Measurements from ENCODE around the gene TRAIP.

TRAIP gene

DNA sequence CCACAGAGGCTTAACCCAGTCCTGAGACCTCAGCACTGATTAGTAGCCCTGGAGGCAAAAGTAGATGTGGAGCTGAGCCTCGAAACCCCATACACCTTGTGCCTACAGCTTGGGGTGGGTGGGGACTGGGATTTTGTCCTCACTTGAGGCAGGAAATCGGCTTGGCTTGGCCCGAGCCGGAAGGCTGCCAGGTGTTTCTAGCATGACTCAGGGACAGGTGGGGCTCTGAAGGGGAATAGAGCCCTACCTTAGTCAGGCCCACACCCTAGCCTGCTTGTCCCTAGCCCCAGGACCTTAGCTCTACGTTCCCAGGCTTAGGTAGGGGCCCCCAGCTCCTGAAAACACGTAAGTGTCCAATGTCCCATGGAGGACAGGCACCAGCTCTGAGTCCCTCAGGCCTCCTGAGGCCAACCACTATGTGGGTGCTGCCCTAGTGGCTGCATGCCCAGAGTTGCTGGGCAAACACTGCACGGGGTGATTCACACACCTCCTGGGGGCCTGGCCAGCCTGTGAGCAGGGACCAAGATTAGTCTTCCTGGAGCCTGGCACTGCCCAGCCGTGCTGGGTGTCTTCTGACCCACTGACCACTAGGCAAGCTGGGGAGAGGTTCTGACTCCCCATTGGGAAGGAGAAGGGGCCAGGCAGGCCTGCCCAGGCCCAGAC lies 44.3 kb upstream of the TRAIP start (continued):
- TF ChIP-seq, protein P1, sequence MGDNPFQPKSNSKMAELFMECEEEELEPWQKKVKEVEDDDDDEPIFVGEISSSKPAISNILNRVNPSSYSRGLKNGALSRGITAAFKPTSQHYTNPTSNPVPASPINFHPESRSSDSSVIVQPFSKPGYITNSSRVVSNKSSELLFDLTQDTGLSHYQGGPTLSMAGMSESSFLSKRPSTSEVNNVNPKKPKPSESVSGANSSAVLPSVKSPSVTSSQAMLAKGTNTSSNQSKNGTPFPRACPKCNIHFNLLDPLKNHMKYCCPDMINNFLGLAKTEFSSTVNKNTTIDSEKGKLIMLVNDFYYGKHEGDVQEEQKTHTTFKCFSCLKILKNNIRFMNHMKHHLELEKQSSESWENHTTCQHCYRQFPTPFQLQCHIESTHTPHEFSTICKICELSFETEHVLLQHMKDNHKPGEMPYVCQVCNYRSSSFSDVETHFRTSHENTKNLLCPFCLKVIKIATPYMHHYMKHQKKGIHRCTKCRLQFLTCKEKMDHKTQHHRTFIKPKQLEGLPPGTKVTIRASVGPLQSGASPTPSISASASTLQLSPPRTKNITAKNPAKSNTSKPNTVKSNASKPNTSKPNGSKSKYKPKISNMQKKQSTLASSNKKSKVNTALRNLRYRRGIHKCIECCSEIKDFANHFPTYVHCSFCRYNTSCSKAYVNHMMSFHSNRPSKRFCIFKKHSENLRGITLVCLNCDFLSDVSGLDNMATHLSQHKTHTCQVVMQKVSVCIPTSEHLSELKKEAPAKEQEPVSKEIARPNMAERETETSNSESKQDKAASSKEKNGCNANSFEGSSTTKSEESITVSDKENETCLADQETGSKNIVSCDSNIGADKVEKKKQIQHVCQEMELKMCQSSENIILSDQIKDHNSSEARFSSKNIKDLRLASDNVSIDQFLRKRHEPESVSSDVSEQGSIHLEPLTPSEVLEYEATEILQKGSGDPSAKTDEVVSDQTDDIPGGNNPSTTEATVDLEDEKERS (tag by site-specific recombination; IDR thresholded peaks at IDR 0.05): no peak
- no peak for TF ChIP-seq ZNF623 (tag by site-specific recombination; IDR thresholded peaks at IDR 0.05)

DNA sequence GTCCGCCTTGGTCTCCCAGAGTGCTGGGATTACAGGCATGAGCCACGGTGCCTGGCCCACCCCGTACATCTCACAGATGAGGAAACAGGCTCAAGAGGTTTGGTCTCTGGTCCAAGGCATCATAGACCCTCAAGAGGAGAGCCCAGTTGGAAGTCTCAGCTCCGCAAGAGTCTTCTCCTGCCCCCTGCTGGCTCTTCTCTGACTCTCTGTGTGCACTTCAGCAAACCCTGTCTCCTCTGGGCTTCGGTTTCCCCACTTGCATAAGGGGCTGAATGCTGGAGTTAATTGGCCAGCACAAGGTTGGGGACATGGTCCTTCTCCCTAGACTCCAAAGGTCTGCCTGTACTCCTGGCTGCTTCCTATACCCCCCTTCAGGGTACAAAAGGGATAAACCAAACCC lies 43.5 kb upstream of the TRAIP start:
- Histone ChIP-seq H3K4me3 (ENCODE audit: low read depth, low read length) (no peak overlapping the region), H3K9me3 (ENCODE audit: control insufficient read depth, insufficient read depth, low read depth, low read length) (no peaks in the 10 kb centered on the region), H3K4me1 (ENCODE audit: control insufficient read depth, insufficient read depth, low read length) (no peaks in the 10 kb centered on the region), H3K36me3 (ENCODE audit: control insufficient read depth in 2 of 2, insufficient read depth in 1 of 2, low read length in 2 of 2) (no peaks in the 10 kb centered on the region), H3K27ac (ENCODE audit: extremely low read depth, low read depth, low read length) (no peak overlapping the region)
- TF ChIP-seq, protein P2, sequence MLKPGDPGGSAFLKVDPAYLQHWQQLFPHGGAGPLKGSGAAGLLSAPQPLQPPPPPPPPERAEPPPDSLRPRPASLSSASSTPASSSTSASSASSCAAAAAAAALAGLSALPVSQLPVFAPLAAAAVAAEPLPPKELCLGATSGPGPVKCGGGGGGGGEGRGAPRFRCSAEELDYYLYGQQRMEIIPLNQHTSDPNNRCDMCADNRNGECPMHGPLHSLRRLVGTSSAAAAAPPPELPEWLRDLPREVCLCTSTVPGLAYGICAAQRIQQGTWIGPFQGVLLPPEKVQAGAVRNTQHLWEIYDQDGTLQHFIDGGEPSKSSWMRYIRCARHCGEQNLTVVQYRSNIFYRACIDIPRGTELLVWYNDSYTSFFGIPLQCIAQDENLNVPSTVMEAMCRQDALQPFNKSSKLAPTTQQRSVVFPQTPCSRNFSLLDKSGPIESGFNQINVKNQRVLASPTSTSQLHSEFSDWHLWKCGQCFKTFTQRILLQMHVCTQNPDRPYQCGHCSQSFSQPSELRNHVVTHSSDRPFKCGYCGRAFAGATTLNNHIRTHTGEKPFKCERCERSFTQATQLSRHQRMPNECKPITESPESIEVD (tag by site-specific recombination; IDR thresholded peaks at IDR 0.05): no peak
- no peak for TF ChIP-seq ZNF174 (tag by site-specific recombination; IDR thresholded peaks at IDR 0.05)
- no peak for TF ChIP-seq ZBTB1 (tag by site-specific recombination; IDR thresholded peaks at IDR 0.05)
- TF ChIP-seq ZNF239 (tag by site-specific recombination; IDR thresholded peaks at IDR 0.05): no peak
- peak; percentile 29; the same call in 1 of the 2 replicates for TF ChIP-seq ZNF654 (tag by site-specific recombination; IDR thresholded peaks at IDR 0.05; ENCODE audit: low read depth)
- TF ChIP-seq ZFHX2 (tag by site-specific recombination; conservative IDR thresholded peaks at IDR 0.05): no peak
- TF ChIP-seq, protein P3, sequence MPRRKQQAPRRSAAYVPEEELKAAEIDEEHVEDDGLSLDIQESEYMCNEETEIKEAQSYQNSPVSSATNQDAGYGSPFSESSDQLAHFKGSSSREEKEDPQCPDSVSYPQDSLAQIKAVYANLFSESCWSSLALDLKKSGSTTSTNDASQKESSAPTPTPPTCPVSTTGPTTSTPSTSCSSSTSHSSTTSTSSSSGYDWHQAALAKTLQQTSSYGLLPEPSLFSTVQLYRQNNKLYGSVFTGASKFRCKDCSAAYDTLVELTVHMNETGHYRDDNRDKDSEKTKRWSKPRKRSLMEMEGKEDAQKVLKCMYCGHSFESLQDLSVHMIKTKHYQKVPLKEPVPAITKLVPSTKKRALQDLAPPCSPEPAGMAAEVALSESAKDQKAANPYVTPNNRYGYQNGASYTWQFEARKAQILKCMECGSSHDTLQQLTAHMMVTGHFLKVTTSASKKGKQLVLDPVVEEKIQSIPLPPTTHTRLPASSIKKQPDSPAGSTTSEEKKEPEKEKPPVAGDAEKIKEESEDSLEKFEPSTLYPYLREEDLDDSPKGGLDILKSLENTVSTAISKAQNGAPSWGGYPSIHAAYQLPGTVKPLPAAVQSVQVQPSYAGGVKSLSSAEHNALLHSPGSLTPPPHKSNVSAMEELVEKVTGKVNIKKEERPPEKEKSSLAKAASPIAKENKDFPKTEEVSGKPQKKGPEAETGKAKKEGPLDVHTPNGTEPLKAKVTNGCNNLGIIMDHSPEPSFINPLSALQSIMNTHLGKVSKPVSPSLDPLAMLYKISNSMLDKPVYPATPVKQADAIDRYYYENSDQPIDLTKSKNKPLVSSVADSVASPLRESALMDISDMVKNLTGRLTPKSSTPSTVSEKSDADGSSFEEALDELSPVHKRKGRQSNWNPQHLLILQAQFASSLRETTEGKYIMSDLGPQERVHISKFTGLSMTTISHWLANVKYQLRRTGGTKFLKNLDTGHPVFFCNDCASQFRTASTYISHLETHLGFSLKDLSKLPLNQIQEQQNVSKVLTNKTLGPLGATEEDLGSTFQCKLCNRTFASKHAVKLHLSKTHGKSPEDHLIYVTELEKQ (tag by site-specific recombination; IDR thresholded peaks at IDR 0.05; ENCODE audit: borderline replicate concordance): no peak
- TF ChIP-seq, protein P4, sequence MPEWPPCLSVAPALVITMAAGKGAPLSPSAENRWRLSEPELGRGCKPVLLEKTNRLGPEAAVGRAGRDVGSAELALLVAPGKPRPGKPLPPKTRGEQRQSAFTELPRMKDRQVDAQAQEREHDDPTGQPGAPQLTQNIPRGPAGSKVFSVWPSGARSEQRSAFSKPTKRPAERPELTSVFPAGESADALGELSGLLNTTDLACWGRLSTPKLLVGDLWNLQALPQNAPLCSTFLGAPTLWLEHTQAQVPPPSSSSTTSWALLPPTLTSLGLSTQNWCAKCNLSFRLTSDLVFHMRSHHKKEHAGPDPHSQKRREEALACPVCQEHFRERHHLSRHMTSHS (tag by site-specific recombination; IDR thresholded peaks at IDR 0.05): no peak
- TF ChIP-seq ZNF776 (tag by site-specific recombination; IDR thresholded peaks at IDR 0.05; ENCODE audit: borderline replicate concordance): no peak
- CTCF ChIA-PET: interaction anchor here (0.5 to 1.8 kb wide), 7 partner anchors 8 to 202 kb away, joined by 3 to 4 read pairs (median 3); no protein-coding TSS in a partner anchor
- POLR2A ChIA-PET: no interaction called here

DNA sequence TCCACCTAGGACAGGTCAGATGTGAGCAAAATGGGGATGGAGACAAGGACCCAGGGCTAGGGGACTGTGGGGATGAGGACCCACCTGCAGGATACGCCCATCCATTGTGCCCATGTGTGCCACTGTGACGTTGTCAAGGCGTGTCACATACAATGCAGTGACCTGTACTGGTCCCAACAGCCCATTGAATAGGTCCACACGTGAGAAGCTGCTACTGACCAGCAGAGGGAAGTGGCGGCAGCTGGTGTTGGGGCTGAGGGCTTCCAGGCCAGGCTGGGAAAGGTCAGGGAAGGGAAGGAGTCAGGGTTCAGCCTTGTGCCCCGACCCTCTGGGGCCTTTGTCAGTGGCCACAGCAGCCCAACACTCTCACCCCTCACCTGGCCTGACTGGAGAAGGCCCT lies 42.6 kb upstream of the TRAIP start:
- Histone ChIP-seq H3K4me3 (ENCODE audit: low read depth, low read length) (no peak overlapping the region), H3K27ac (ENCODE audit: extremely low read depth, low read depth, low read length) (no peak overlapping the region), H3K4me1 (ENCODE audit: control insufficient read depth, insufficient read depth, low read length) (no peaks in the 10 kb centered on the region), H3K36me3 (ENCODE audit: control insufficient read depth in 2 of 2, insufficient read depth in 1 of 2, low read length in 2 of 2) (no peaks in the 10 kb centered on the region), H3K9me3 (ENCODE audit: control insufficient read depth, insufficient read depth, low read depth, low read length) (no peaks in the 10 kb centered on the region)
- ChIA-PET CTCF (interaction anchor here (1.8 kb wide), 1 partner anchor 9 kb away, joined by 4 read pairs; no protein-coding TSS in a partner anchor), POLR2A (no interaction called here)
- TF ChIP-seq, protein P5, sequence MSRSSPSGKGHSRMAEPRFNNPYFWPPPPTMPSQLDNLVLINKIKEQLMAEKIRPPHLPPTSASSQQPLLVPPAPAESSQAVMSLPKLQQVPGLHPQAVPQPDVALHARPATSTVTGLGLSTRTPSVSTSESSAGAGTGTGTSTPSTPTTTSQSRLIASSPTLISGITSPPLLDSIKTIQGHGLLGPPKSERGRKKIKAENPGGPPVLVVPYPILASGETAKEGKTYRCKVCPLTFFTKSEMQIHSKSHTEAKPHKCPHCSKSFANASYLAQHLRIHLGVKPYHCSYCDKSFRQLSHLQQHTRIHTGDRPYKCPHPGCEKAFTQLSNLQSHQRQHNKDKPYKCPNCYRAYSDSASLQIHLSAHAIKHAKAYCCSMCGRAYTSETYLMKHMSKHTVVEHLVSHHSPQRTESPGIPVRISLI (tag by site-specific recombination; IDR thresholded peaks at IDR 0.05): no peak
- no peak for TF ChIP-seq ZNF776 (tag by site-specific recombination; IDR thresholded peaks at IDR 0.05; ENCODE audit: borderline replicate concordance)
